Embryonic facial prominence (tissue), 1 donor: ENCODE results near the gene DVL2.

Experiments
- DNase-seq: peaks from one replicate; pipeline ENCODE4 v3.0.0-alpha.2; 2016; ENCODE audit errors: extremely low spot score

Gene DVL2

DNA sequence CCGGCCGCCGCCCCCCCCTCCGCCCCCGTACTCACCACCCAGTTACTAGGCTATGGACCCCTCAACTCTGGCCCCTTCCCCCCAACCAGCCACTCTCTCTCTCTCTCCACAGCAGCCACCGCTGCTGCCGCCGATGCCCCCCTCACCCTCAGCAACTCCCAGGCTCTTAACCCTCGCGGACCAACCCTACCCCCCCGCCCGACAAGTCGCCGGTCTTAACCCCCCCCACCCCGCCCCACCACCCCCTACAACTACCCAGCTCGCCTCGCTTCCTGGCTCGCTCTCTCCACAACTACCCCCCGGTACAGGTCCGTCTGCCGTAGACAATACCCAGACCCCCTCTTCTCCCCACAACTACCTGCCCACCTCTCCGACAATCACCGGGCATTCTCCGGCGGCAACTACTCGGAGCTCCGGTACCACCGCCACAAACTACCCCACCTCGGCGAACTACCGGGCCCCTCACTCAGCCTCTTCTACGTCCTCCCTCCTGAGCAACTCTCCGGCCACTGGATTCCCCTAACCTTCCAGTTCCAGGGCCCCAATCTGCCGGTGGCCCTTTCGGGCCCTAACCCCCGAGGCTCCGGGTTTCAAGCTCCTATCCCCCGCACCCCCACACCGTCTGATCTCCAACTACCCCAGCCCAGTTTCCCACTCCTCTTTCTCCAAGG, 4.2 kb upstream of the DVL2 start:
- no peak for DNase-seq

DNA sequence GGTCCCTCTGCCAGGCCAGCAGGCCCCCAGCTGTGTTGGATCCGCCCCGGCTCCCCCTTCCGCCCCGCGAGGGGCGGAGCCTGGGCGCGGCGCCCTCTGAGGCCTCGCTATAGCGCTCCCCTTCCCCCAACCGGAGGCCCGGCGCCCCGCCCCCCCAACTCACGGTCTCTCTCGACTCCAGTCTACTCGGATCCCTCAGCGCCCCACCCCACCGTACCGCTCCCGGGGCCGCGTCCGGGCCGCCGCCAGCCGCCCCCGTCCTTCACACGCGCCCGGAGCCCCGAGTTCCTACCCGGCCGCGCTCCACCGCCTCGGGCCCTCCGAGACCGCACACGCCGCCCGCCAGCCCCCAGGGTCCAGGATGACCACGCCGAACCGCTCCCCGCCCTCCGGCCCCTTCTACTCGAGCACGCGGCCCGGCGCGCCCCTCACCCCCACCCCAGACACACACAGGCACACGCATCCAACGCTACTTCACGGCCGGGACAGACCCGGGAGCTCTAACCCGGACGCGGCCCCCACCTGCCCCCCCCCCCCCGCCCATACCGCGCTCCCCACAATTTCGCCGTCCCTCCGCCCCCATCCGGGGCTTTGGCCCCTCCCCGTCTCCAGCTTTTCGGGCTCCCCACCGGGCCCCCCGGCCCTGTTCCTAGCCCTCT, 3.6 kb upstream of the DVL2 start:
- no peak for DNase-seq

DNA sequence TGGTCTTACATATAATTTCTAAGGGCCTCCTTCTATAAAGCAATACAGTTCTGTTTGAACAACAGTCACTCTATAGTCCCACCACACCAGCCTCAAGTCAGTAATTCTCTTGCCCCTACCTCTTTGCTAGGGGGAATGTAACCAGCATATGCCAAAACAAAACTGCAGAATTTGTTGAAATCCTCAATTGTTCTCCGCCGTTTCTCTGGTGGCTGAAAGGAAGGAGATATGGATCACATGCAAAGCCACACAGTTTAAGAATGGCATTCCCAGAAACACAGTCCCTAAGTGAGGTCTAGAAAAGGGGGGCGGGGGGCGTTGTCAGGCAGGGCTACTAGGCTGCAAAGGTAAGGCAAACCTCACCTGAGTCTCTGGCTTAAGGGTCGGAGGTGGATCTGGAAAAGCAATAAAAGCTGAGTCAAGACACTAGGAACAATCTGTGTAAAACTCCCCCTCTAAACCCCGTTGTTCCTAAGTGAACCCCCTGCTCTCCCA, 3.0 kb upstream of the DVL2 start:
- no peak for DNase-seq

GRCh38 chr17:7236808-7237207, 2.5 kb upstream of the DVL2 start:
- DNase-seq, result no peak

- no peak for DNase-seq
Measured at GRCh38 chr17:7235693-7236665, 1.7 kb upstream of the DVL2 start.

DNA sequence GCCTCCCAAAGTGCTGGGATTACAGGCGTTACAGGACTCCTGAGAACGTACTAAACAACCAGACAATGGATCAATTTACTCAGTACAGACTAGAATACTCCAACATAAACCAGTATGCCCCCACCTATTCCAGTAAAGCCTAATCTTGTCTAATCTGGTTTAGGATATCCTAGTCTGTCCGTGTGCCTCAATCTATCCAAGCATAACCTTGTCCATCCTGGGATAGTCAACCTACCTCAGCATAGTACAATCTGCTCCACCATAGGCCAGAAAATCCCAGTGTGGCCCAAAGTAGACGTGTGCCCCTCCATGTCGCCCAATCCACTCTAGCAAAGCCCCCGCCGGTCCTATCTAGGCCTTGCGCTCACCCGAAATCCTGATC, 625 bp downstream of the DVL2 start:
- no peak for DNase-seq

- DNase-seq, result no peak
Measured at GRCh38 chr17:7232114-7232513, 2.2 kb downstream of the DVL2 start.

DNA sequence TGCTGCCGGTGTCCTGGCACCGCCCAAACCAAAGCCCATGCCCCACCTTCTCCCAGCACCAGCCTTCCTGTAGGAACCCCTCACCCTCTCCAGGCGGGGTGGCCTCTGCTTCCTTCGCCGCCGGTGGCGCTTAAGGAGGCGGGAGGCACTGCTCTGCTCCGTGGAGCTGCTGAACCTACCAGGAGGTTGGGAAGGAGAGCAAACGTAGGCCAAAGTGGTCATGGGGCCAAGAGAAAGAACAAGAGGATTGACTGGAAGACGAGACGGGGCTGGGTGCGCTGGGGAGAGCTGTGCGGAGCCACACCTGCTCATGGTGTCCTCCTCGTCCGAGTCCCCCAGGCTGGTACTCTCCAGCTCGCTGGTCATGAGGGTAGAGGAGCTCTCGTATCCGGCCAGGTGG, 4.8 kb downstream of the DVL2 start:
- DNase-seq, result no peak

- no peak for DNase-seq
Measured at GRCh38 chr17:7228920-7229319, 5.4 kb downstream of the DVL2 start.

DNA sequence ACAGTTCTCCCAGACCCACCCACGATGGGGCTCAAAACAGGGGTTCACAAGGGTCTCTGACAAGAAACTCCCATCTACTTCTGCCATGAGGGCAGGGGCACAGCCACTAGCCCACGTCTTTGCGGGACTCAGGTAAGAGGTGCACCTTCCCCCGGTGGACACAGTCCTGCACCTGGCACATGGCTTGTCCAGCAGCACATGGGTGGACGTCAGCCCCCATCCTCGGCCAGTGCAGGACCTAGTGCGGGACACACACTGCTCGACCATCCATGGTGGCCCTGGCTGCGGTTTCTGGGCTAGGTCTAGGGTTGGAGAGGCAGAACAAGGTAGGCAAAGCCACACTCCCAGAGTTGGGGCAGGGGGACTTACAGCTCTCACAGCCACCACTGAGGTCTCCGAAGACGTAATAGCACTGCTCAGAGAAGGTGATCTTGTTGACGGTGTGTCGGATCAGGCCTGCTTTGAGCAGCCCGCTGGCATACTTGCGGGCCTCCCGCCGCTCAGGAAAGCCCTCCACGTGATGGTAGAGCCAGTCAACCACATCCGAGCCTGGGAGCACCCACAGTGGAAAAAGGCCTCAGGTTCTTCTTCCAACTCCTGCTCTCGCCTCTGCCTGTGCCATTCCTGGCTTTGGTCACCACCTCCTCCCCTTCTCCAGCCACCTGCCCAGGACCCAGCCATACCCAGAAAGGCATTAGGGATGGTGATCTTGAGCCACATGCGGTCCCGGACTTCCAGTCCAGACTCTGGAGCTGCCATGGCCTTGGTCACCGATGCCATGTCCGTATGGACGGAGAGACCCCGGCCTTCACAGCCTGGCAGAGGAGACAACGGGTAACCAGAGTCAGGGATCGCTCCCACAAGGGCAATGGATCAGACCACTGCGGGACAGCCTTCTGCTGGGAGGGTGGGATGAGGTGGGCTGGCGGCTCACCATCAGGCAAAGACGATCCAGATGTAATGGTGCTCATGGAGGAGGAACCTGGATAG, 7.3 kb downstream of the DVL2 start:
- DNase-seq, result no peak

DNA sequence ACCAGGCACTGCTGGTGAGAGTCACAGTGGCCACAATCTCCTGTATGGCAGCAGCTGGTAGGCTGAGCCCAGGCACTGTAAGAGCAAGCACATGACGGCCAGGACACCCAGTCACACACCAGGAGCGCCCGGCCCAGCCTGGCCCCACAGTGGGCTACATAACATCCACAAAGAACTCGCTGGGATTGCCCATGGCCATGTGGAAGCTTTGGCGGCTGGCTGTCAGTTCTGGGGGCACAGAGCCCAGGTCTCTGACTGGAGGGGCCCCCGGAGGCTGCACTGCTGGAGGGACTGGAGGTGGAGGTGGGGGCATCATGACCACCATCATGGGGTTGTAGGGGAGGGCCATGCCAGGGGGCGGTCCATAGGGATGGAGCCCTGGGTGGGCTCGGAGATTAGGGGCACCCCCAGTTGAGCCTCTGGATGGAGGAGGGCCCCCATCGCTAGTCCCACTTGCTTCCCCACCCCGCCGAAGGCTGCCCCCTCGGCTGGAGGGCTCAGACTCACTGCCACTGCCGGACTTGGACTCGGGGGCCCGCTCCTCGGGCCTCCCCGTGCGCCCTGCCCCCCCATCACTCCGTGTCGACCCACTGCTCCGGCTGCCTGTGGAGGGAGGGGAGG, 8.5 kb downstream of the DVL2 start:
- DNase-seq, result no peak

GRCh38 chr17:7224661-7225111, 9.6 kb downstream of the DVL2 start:
- no peak for DNase-seq

DNA sequence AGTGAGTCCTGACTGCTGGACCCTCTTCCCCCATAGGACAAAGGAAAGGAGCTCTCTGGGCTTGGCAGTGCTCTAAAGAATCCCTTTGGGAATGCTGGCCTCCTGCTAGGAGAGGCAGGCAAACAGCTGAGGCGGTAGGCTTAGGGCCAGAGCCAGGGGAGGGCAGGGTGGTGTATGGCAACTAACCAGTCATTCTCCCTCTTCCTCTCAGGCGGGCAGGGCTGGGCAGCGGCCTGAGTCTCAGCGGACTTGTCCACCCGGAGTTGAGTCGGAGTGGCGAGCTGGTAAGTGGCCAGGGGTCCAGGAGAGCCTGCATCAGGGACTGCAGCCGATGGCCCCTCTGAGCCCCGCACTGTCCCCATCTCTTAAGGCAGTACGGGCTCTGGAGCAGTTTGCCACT, 10.2 kb downstream of the DVL2 start:
- DNase-seq, result no peak

GRCh38 chr17:7223375-7223774, 10.9 kb downstream of the DVL2 start:
- no peak for DNase-seq

DNA sequence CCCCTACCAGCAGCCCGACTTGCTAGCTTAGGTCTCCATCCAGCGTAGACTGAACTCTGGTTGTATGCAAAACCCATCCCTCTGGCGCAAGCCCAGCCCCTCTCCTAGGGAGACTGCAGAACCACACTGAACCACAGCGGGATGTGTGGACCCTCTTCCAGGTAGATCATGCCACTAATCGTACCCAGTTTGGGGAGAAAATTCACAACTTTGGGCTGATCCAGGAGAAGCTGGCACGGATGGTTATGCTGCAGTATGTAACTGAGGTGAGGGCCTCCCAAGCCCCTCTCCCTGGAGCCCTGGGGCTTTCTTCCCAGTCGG, 11.4 kb downstream of the DVL2 start:
- DNase-seq, result no peak

DNA sequence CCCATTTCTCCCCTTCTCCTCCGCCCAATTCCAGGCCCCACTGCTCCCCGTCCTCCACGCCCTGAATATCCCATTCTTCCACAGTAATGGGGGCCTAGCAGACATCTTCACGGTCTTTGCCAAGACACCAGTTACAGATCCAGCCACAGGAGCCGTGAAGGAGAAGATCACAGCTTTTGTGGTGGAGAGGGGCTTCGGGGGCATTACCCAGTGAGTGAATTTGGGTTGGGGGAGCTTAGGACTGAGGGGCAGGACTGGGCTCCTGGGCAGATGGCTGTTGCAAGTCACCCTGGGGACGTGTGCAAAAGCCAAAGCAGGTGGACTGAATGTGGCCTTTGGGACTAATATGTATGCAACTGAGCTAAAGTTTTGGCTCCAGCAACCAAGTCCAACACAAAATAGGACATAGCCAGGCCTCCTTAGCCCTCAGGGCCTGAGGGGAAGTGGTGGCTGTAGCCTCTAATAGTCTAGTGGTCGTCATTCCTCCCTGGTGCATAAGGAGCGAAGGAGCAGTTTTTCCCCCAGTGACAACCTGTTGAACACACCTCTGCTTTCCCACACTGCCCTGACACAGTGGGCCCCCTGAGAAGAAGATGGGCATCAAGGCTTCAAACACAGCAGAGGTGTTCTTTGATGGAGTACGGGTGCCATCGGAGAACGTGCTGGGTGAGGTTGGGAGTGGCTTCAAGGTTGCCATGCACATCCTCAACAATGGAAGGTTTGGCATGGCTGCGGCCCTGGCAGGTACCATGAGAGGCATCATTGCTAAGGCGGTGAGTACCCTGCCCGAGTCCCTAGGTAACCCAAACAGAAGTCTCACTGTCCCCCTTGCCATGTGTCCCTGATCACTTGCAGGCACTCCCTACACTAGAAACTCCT, 12.0 kb downstream of the DVL2 start:
- no peak for DNase-seq

- DNase-seq, result no peak
Measured at GRCh38 chr17:7221278-7222092, 12.8 kb downstream of the DVL2 start.

DNA sequence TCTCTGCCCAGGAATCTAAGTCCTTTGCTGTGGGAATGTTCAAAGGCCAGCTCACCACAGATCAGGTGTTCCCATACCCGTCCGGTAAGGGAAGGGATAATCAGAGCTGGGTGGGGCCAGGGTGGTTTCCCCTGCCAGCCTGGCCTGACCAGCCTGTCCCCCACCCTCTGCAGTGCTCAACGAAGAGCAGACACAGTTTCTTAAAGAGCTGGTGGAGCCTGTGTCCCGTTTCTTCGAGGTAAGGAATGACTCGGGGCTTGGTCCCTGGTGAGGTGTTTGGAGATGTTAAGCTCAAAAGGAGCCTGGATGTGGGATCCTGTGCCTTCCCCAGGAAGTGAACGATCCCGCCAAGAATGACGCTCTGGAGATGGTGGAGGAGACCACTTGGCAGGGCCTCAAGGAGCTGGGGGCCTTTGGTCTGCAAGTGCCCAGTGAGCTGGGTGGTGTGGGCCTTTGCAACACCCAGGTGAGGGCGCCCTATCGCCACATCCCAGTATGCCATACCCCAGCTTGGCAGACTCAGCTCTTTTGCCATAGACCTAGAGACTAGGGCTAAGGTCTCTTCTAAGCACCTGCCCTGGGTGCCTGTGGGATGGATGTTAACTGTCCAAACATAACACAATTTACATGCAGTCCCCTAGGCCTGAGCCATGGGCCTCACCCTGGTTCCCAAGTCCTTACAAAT, 13.6 kb downstream of the DVL2 start:
- no peak for DNase-seq
